HG03064 (cell line): ENCODE results near the gene CENPC.
"Not testable (repeated sequence)": the region's sequence is repeated elsewhere in the genome, so short reads cannot be mapped to it uniquely, and the experiment has no call there.

Experiments
- ATAC-seq: cut with Tn5 transposase; IDR thresholded peaks from one replicate; pipeline ENCODE4 v1.9.1; 2021; ENCODE audit warnings: low read depth; ENCODE audit not compliant: unreplicated experiment

Gene CENPC

DNA sequence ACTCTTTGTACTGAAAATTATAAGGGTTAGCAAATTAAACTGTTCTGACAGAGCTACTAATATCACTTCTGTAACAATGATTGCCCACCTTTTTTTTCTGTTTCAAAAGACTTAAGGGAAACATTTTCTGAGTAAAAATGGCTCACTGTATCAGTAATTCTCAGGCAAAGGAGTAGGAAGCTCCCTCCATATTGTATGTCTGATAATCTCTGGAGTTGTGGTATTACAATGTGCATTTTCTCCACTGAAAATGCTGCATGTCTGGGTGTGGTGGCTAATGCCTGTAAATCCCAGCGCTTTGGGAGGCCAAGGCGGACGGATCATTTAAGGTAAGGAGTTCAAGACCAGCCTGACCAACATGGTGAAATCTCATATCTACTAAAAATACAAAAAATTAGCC, 8.8 kb upstream of the CENPC start:
- ATAC-seq: no peak

DNA sequence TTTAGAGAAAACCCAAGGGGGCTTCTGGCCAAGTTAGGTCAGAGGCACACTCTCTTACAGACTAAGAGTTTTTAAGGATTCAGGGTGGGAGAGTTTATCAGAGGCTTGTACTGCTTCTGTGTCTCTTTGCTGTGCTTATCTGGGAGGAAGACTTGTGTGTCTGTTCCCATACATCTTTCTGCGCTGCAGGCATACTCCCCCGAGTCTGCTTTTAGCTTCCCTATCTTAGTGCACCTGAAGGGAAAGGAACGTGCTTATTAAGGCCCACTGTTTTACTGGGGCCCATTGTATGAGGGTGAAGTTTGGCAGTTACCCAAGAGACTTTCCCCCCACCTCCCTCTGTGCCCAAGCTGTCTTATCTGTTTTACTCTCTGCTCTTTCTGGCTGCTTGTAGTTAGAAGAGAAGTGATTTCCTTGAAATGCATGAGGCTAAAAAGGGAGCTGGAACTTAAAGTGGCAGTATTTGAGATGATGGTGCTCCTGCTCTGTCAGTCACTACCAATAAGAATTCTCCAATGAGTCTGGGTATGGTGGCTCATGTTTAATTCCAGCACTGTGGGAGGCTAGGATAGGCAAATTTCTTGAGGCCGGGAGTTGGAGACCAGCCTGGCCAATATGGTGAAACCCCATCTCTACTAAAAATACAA, 7.0 kb upstream of the CENPC start:
- not testable (repeated sequence) for ATAC-seq

DNA sequence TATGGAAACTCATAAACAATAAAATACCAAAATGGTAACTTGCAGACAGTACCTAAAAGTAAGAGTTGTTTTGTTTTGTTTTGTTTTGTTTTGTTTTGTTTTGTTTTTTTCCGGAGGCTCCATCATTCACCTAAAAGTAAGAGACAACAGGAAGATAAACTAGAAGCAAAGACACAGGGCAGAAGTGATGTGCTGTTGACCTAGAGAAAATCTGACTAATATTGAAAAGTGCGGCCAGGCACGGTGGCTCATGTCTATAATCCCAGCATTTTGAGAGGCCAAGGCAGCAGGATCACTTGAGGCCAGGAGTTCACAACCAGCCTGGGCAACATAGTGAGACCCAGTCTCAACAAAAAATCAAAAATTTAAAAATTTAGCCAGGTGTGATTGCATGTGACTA, 5.6 kb upstream of the CENPC start:
- peak; percentile 40 for ATAC-seq

DNA sequence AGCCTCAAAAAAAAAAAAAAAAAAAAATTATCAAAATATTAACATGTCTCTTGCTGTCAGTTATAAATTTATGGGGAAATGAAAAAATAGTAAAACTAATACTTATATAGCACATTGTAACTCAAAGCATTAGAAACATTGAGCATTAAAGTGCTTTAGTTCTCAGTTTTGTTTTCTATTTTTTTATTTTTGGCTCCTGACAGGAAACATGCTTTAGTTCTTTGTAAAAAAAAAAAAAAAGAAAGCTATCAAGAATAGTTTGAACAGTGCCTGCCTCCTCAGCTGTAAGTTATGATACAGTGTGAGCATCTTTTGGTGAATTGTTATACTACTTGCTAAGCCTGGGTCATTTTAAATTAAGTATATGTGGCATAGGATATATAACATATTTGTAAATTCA, 5.1 kb upstream of the CENPC start:
- ATAC-seq: peak; percentile 32

DNA sequence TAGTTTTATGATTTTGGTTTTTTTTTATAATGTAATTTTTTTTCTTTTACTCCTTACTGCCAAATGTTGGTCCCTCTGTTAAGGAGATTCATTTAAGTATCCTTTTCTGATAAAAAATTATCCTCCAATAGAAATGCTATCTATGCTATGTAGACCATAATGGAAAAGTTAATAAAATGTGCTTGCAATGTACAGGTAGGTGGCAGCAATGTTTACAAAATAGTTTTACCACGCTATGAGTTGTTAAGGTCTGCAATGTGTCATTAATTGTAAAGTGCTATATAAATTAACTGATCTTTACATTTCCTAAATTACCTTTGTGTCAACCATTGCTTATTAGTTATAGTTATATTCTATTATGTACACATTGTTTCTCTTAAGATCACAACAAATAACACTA, 3.8 kb upstream of the CENPC start:
- peak; percentile 36 for ATAC-seq

DNA sequence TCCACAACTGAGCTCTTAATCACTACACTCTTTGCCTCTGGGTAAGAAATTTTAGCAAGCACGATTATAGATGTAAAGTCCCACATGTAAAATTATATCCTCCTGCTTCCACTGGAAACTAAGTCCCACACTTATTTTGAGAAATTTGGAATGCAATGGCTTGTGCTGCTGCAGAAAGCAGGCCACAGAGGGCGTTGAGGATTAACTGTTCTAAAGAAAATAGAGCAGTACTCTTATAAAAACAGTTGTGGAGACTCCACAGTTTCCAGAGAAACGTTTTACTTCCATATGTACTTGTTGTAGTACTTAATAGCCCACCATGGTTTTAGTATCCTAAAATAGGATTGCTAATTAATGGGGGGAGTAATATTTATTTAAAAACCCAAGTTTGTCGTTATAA, 1.7 kb upstream of the CENPC start:
- no peak for ATAC-seq

DNA sequence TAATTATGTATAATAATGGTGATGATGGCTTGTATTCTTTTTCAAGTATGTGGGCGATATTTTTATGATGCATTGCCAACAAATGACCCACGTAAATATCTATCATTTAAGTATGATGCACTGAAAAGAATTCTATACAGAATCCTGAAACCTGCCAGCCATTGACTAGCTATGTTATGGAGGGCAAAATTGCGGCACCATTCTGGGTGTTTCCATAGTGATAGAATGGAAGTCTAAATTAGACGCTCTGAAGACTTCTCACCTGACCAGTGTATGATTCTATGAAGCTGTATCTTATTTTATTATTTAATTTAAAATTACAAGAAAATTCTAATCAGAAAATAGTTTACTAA, 677 bp upstream of the CENPC start:
- ATAC-seq: no peak

DNA sequence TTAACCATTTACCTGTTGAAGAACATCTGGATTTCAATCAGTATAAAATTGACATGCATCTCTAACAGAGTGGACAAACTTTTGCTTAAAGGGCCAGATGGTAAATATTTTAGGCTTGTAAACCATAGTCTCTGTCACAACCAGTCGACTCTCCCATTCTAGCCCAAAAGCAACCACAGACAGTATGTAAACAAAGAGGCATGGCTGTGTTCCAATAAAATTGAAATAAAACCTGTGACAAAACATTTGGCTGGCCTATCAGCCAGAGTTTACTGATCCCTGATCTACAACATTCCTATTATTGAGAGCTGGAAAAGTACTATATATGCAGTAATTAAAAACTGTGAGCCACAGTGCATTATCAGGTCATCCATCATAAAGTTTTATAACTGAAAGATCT, 3.2 kb downstream of the CENPC start:
- ATAC-seq: no peak

DNA sequence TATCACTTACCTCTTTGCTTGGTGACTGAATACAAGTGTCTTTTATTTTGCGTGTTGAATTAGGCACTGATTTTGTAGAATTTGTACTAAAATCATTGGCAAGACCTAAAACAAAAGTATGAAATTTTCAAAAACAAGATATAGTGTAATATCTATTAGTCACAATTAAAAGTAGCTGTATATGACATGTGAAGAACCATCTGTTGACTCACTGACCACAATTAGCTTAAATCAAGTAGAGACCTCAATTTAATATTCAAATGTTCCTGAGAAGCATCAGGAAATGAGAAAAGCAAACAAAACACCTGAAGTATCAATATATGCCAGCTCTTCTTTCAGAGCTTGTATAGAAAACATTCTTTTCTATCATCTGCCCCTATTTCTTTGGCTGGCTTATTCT, 5.5 kb downstream of the CENPC start:
- no peak for ATAC-seq

DNA sequence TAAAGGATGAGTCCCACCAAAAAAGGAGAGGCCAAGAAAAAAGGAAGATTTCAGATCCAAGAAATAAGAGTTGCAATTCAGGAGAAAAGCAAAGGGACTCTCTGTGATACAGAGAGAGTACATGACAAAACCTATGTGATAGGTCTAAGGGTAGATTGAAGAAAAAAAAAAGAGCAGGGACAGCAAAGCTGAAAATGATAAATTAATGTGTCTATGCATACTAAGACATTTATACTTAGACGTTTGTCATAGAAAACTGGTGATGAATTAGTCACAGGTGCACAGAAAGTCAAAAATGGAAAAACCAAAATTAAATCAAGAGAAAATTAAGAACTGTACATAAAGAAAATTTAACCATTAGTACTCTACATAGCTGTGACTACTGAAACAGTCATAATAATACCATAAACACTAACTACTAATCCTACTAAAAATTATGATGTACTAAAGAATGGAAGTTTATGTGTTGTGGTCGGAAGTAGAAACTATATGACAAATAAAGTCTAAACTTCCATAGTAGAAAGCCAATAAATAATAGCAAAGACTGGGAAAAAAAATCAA, 9.9 kb downstream of the CENPC start:
- ATAC-seq: no peak

DNA sequence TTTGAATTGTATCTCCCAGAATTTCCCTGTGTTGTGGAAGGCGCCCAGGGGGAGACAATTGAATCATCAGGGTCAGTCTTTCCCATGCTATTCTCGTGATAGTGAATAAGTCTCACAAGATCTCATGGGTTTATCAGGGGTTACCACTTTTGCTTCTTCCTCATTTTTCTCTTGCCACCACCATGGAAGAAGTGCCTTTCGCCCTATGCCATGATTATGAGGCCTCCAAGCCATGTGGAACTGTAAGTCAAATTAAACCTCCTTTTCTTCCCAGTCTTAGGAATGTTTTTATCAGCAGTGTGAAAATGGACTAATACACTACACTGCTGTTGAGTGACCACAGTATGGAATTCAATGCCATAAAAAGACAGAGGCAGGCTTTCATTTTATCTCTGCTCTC, 12.2 kb downstream of the CENPC start:
- no peak for ATAC-seq

DNA sequence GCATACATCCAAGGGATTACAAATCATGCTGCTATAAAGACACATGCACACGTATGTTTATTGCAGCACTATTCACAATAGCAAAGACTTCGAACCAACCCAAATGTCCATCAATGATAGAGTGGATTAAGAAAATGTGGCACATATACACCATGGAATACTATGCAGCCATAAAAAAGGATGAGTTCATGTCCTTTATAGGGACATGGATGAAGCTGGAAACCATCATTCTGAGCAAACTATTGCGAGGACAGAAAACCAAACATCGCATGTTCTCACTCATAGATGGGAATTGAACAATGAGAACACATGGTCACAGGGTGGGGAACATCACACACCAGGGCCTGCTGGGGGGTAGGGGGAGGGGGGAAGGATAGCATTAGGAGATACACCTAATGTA, 12.9 kb downstream of the CENPC start:
- ATAC-seq: not testable (repeated sequence)

DNA sequence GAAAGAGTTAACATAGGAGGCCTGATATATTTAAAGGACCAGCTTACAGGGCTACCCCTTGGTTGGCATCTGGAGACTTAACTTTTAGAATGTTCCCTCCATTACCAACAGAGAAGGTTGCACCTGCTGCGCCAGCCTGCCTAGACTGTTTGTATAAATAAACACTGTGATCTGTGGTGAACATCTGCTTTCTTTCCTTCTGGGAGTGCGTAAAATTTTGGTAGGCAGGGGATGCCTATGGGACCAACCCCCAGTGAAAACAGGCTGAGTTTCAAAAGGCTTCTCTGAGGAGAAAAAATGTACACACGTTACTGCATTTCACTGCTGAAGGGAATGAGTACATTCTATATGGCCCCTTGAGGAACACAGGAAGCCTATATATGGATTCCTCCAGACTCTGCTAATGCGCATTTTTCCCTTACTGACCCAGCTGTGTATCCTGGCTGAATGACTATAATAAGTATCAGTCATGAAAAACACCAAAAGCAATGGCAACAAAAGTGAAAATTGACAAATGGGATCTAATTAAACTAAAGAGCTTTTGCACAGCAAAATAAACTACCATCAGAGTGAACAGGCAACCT, 13.8 kb downstream of the CENPC start:
- no peak for ATAC-seq

DNA sequence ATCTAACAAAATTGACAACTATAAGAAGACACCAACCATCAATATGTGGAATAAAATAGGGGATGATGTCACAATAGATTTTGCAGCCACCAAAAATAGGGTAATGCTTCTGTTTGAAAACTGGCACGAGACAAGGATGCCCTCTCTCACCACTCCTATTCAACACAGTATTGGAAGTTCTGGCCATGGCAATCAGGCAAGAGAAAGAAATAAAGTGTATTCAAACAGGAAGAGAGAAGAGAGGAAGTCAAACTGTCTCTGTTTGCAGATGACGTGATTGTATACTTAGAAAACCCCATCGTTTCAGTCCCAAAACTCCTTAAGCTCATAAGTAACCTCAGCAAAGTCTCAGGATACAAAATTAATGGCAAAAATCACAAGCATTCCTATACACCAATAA, 21.2 kb downstream of the CENPC start:
- ATAC-seq: not testable (repeated sequence)

DNA sequence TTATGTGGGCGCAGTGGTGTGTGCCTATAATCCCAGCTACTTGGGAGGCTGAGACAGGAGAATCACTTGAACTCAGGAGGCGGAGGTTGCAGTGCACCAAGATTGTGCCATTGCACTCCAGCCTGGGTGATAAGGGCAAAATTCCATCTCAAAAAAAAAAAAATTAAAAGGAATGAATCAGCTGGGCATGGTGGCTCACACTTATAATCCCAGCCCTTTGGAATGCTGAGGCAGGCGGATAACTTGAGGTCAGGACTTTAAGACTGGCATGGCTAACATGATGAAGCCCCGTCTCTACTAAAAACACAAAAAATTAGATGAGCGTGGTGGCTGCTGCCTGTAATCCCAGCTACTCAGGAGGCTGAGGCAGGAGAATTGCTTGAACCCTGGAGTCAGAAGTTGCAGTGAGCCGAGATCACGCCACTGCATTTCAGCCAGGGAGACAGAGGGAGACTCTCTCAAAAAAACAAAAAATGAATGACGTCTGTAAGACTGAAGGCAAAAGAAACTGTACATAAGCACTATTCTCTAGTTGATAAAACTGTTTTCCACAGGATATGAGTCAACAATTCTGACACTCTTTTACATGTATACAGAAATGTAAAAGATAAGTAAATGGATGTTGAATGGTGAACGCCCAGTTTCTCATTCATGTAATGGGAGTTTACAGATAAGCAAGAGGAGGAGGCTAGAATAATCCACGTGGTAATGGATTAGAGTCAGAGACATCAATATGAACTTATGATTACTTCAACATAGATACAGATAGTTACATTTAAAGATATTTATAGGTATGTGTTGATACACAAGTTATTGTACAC, 22.2 kb downstream of the CENPC start:
- ATAC-seq: no peak

DNA sequence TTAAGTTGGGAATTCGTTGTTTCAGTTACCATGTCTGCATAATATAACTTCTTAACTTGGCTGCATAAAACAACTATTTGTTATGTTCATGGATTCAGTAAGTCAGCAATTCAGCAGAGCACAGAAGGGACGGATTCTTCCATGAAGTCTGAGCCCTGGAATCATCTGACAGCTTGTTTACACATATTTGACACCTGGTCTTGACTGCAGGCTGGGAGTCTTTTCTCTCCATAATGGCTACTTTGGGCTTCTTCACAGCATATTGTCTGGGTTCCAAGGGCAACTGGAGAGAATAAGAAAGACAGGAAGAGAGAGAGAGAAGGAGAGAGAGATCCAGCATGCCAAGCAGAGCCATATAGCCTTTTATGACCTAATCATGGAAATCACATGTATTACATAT, 23.1 kb downstream of the CENPC start:
- ATAC-seq: no peak

DNA sequence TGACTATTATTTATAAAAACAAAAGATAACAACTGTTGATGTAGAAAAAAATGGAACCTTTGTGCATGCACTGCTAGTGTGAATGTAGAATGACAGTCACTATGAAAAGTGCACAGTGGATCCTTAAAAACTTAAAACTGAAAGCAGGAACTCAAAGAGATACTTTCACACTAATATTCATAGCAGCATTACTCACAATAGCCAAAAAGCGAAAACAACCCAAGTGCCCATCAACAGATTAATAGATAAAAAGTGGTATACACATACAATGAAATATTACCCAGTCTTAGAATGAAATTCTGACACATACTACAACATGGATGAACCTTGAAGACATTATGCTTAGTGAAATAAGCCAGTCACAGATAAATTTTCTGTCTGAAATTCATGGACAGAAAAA, 23.8 kb downstream of the CENPC start:
- no peak for ATAC-seq

DNA sequence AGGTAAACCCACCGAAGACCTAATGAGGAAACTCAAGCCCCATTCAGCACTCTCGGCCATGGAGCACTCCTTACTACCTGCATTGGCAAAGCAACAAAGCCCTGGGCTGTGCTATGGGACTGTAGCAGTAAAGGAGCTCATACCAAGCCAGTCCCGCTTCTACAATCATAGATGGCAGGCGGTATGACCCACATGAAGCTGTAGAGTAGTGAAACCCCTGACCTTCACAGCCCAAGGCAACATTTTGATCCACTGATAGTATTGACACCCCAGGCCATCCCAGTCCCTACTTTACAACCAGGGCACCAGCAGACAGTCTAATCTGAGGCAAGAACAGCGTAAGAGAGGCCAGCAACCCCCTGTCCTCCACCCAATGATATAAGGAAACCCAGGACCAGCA, 25.2 kb downstream of the CENPC start:
- no peak for ATAC-seq

DNA sequence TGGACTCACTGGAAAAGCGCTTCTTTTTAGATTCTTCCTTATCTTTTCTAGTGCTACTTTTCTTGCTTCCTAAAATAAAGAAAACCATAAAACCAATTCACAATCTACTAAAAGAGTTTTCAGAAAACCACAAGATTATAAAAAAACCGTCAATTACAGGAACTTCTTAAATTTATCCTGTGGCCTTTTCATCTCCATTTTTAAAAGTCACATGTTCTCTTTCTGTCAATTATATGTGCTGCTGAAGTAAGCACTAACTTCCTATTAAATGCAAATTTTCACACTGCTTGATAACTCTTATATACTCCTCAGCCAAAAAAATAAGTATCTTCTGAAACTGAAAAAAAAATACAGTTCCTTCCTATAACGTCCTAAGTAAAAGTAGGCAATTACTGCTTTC, 32.8 kb downstream of the CENPC start:
- ATAC-seq: no peak

DNA sequence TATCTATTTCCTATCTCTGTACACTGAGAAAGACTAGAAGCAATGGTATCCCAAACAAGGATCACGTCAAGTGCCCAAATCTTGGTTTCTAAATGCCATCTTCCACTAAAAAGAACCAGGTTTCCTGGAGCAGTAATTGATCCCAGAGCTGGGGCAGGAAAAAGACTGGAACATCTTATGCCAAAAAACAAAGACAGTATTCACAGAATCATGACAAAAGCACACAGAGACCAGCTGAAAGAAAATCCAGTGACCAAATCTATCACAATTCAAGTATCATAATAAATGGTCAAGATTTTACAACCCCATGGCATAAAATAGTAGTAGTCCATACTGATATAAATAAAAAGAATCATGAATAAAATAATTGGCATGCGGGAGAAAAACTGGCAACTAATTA, 44.9 kb downstream of the CENPC start:
- ATAC-seq: no peak

DNA sequence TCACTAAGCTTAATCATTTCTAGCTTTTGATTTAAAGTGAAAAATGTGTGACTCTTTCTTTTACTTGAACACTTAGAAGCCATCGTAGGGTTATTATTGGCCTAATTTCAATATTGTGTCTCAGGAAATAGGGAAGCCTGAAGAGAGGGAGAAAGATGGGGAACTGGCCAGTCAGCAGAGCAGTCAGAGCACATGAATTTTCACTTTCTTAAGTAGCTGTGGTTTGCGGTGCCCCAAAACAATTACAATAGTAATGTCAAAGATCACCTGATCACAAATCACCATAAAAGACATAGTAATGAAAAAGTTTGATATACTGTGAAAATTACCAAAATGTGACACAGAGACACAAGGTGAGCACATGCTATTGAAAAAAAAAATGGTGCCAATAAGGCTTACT, 45.5 kb downstream of the CENPC start:
- no peak for ATAC-seq
